Lung (tissue), 12 donors: ENCODE results near the gene TTLL5. TPM values are rescaled to one million over a fixed set of nuclear protein-coding genes. Genes with fewer than 3 reads are reported as not detected.
A peak's percentile ranks its signal among the peaks of the same experiment; 100 is the strongest.

Experiments
- ATAC-seq: fragments of 200-7000 bp; cut with Tn5 transposase; one replicate; pipeline ENCODE4 v1.9.1; 2020; ENCODE audit warnings: moderate number of reproducible peaks; ENCODE audit not compliant: insufficient read depth, low FRiP score
- DNase-seq, 3 donors: peaks; one replicate each; pipeline ENCODE4 v3.0.0-alpha.2; 2013 to 2017
- H3K27ac ChIP-seq, 2 donors: one replicate each; pipeline ENCODE4 v1.5.1; 2013; ENCODE audit warnings: mild to moderate bottlenecking in 2 of 2, moderate library complexity in 2 of 2, control low read depth in 1 of 2, inconsistent platforms in 1 of 2, low read depth in 1 of 2, low read length in 1 of 2
- H3K27me3 ChIP-seq, 3 donors: one replicate each; pipeline ENCODE4 v1.5.1; 2013; ENCODE audit warnings: low read length in 2 of 3; ENCODE audit not compliant: control insufficient read depth in 3 of 3, insufficient read depth in 3 of 3
- H3K36me3 ChIP-seq, 4 donors: one replicate each; pipeline ENCODE4 v1.5.1; 2013; ENCODE audit warnings: low read length in 4 of 4, mild to moderate bottlenecking in 1 of 4, moderate library complexity in 1 of 4; ENCODE audit not compliant: control insufficient read depth in 4 of 4, insufficient read depth in 4 of 4
- H3K4me1 ChIP-seq, 5 donors: one replicate each; pipeline ENCODE4 v1.5.1; 2013; ENCODE audit warnings: low read length in 5 of 5, mild to moderate bottlenecking in 2 of 5, moderate library complexity in 1 of 5; ENCODE audit not compliant: control insufficient read depth in 5 of 5, insufficient read depth in 5 of 5
- H3K4me3 ChIP-seq: one replicate; pipeline ENCODE4 v1.5.1; 2013; ENCODE audit warnings: mild to moderate bottlenecking, control low read depth, moderate library complexity
- H3K9ac ChIP-seq, 2 donors: one replicate each; pipeline ENCODE4 v1.5.1; 2013; ENCODE audit warnings: low read length in 2 of 2, control low read depth in 1 of 2; ENCODE audit not compliant: insufficient read depth in 1 of 2
- H3K9me3 ChIP-seq, 4 donors: one replicate each; pipeline ENCODE4 v1.5.1; 2013; ENCODE audit warnings: low read length in 3 of 4, mild to moderate bottlenecking in 1 of 4, moderate library complexity in 1 of 4; ENCODE audit not compliant: control insufficient read depth in 4 of 4, insufficient read depth in 3 of 4
- WGBS, 2 donors: extraction: QIAGEN DNeasy Blood & Tissue Kit; methylation state at CpG; one replicate each; pipeline ENCODE4 v1.1.7; 2013; 5-methylcytosine and 5-hydroxymethylcytosine counted together
- polyA plus RNA-seq, 2 donors: library from polyadenylated mRNA; stranded (reverse); fragments of 200-250 nt; gene quantifications; one replicate each; pipeline ENCODE4 v1.2.1, GENCODE V29; 2013
- total RNA-seq, 2 donors: library from RNA; depleted of rRNA in 1 of 2; stranded (reverse); fragments of >200 nt in 1 of 2; gene quantifications; one replicate each; pipeline ENCODE4 v1.2.1, GENCODE V29; 2014 to 2021
- TF ChIP-seq, protein P1 (sequence below): IDR thresholded peaks from 2 replicates; pipeline ENCODE4 v1.5.1; 2012; ENCODE audit warnings: mild to moderate bottlenecking; ENCODE audit errors: control extremely low read depth, extremely low read depth
- donor health status: control.
- donor health status: control.
- donor health status: Bipolar disorder and iron deficiency.
- donor health status: healthy.
- donor health status: DM: yes; HTN: yes; CAD: no.

Gene TTLL5
- total and polyA plus RNA-seq, 4 donors: 10.3 to 58.6 (median 28.8) TPM

GRCh38 chr14:75848167-75848913 lies 187.3 kb downstream of the TTLL5 start:
- TF ChIP-seq, protein P1, sequence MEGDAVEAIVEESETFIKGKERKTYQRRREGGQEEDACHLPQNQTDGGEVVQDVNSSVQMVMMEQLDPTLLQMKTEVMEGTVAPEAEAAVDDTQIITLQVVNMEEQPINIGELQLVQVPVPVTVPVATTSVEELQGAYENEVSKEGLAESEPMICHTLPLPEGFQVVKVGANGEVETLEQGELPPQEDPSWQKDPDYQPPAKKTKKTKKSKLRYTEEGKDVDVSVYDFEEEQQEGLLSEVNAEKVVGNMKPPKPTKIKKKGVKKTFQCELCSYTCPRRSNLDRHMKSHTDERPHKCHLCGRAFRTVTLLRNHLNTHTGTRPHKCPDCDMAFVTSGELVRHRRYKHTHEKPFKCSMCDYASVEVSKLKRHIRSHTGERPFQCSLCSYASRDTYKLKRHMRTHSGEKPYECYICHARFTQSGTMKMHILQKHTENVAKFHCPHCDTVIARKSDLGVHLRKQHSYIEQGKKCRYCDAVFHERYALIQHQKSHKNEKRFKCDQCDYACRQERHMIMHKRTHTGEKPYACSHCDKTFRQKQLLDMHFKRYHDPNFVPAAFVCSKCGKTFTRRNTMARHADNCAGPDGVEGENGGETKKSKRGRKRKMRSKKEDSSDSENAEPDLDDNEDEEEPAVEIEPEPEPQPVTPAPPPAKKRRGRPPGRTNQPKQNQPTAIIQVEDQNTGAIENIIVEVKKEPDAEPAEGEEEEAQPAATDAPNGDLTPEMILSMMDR: no peak
- Histone ChIP-seq H3K4me1 (peaks cover 0 to 28% (median 10%) of the 10 kb centered on the region in 5 donors), H3K9ac (no peak overlapping the region), H3K4me3 (no peak overlapping the region), H3K27ac (no peak overlapping the region), H3K9me3 (no peaks in the 10 kb centered on the region), H3K36me3 (peaks cover 0 to 4% (median 1%) of the 10 kb centered on the region in 4 donors), H3K27me3 (no peaks in the 10 kb centered on the region)
- peak in 2 of 3 donors; percentile 62 to 78 for DNase-seq
- ATAC-seq: no peak
- 81 to 91% methylated on average over 2 of the region's 2 CpGs for WGBS, 2 donors

DNA sequence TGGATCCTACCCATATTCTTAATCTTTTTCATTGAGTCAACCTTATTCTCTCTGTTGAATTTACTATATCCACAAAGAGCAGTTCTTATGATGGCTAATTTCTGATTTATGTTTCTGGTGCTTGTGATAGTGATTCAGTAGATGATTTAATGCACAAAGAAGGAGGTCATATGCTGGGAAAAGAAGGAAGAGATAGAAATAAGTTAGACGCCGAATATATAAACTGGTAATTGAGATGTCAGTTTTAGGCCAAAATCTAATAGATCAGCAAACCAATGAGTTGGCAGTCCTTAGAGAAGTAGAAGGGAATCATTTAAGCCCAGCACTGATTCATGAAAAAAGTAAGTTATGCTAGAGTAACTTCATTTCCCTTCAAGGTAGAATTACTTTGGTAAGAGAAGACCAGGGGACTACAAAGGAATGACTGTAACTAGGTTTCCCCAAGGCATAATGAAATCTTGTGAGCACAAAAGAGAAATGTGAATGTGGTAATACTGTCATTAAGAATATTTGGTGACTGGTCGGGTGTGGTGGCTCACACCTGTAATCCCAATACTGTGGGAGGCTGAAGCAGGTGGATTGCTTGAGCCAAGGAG lies 188.4 kb downstream of the TTLL5 start:
- peaks cover 0 to 35% (median 16%) of the 10 kb centered on the region in 5 donors for H3K4me1 ChIP-seq
- no peaks in the 10 kb centered on the region for H3K9me3 ChIP-seq
- no peaks in the 10 kb centered on the region for H3K27me3 ChIP-seq
- H3K36me3 ChIP-seq: peaks cover 0 to 4% (median 1%) of the 10 kb centered on the region in 4 donors
- H3K4me3 ChIP-seq: no peak overlapping the region
- TF ChIP-seq, protein P1: no peak
- DNase-seq: no peak
- no peak for ATAC-seq
- H3K9ac ChIP-seq: no peak overlapping the region
- 95 to 100% methylated on average over 3 of the region's 3 CpGs for WGBS, 2 donors
- H3K27ac ChIP-seq: no peak overlapping the region

GRCh38 chr14:75851574-75851866 lies 190.5 kb downstream of the TTLL5 start:
- 91 to 95% methylated on average over 6 of the region's 6 CpGs for WGBS, 2 donors

More at GRCh38 chr14:75851574-75851866, 190.5 kb downstream of the TTLL5 start:
- Histone ChIP-seq H3K27me3 (no peaks in the 10 kb centered on the region), H3K4me1 (peaks cover 0 to 49% (median 16%) of the 10 kb centered on the region in 5 donors), H3K27ac (no peak overlapping the region), H3K9me3 (no peaks in the 10 kb centered on the region), H3K36me3 (peaks cover 0 to 4% (median 3%) of the 10 kb centered on the region in 4 donors), H3K9ac (no peak overlapping the region), H3K4me3 (no peak overlapping the region)
- ATAC-seq (no peak), DNase-seq (no peak)
- TF ChIP-seq, protein P1: no peak
